ENCODE results near the gene AWAT2.

AWAT2 gene

GRCh38 chrX:70049925-70050324, at the start of gene AWAT2:
TSS of gene AWAT2 (minus strand) at chrX:70049938. CDS start at chrX:70049932, 6 bp downstream.
- TF ChIP-seq CTCF (IDR thresholded peaks at IDR 0.05; ENCODE audit: low read depth, low read length): no peak
- DNase-seq (ENCODE audit: low read depth in 2 of 2): no peak
- H3K4me3 ChIP-seq (replicated peaks in 1 of 2; ENCODE audit: low read depth in 2 of 2, low read length in 2 of 2): no peak within 1 kb of the TSS

- no peak overlapping the region for H3K4me3 ChIP-seq (replicated peaks in 1 of 2; ENCODE audit: low read depth in 2 of 2, low read length in 2 of 2)
- peak; percentile 39 to 57 for DNase-seq (ENCODE audit: low read depth in 2 of 2)
- peak; percentile 38 for TF ChIP-seq CTCF (IDR thresholded peaks at IDR 0.05; ENCODE audit: low read depth, low read length)
Observed at GRCh38 chrX:70096052-70096451, 46.3 kb upstream of the AWAT2 start.

- DNase-seq (ENCODE audit: low read depth in 2 of 2): no peak
Observed at GRCh38 chrX:70092247-70092646, 42.5 kb upstream of the AWAT2 start.

GRCh38 chrX:70089604-70090297, 40.0 kb upstream of the AWAT2 start:
- H3K4me3 ChIP-seq (replicated peaks in 1 of 2; ENCODE audit: low read depth in 2 of 2, low read length in 2 of 2): no peak overlapping the region
- DNase-seq (ENCODE audit: low read depth in 2 of 2): peak; percentile 15 to 59
- TF ChIP-seq CTCF (IDR thresholded peaks at IDR 0.05; ENCODE audit: low read depth, low read length): no peak

More at GRCh38 chrX:70092247-70092646, 42.5 kb upstream of the AWAT2 start:
- no peak overlapping the region for H3K4me3 ChIP-seq (replicated peaks in 1 of 2; ENCODE audit: low read depth in 2 of 2, low read length in 2 of 2)
- TF ChIP-seq CTCF (IDR thresholded peaks at IDR 0.05; ENCODE audit: low read depth, low read length): no peak

GRCh38 chrX:70088751-70089150, 39.0 kb upstream of the AWAT2 start:
- no peak overlapping the region for H3K4me3 ChIP-seq (replicated peaks in 1 of 2; ENCODE audit: low read depth in 2 of 2, low read length in 2 of 2)
- no peak for DNase-seq (ENCODE audit: low read depth in 2 of 2)

GRCh38 chrX:70087857-70088630, 38.3 kb upstream of the AWAT2 start:
- H3K4me3 ChIP-seq (replicated peaks in 1 of 2; ENCODE audit: low read depth in 2 of 2, low read length in 2 of 2): no peak overlapping the region
- DNase-seq (ENCODE audit: low read depth in 2 of 2): peak; percentile 49 to 71
- TF ChIP-seq CTCF (IDR thresholded peaks at IDR 0.05; ENCODE audit: low read depth, low read length): no peak

More at GRCh38 chrX:70088751-70089150, 39.0 kb upstream of the AWAT2 start:
- TF ChIP-seq CTCF (IDR thresholded peaks at IDR 0.05; ENCODE audit: low read depth, low read length): no peak
